ENCODE data around the gene CRELD2. TPM values are rescaled to one million over a fixed set of nuclear protein-coding genes. Genes with fewer than 3 reads are reported as not detected.

Gene CRELD2
- total RNA-seq, 1 donor from 2014 or later: 56.6 TPM

- no peak for DNase-seq (ENCODE audit: low spot score)
These were observed 11.7 kb downstream of the CRELD2 start for GRCh38 chr22:49929994-49930575.

- peak; percentile 86 for DNase-seq (ENCODE audit: low spot score)
These were observed 12.4 kb downstream of the CRELD2 start for GRCh38 chr22:49930596-49931412.

- no peak for DNase-seq (ENCODE audit: low spot score)
These were observed 15.1 kb downstream of the CRELD2 start for GRCh38 chr22:49933236-49934159.

- DNase-seq (ENCODE audit: low spot score): no peak
These were observed 15.9 kb downstream of the CRELD2 start for GRCh38 chr22:49934160-49934890.

GRCh38 chr22:49934891-49935557 lies 16.6 kb downstream of the CRELD2 start:
- peak; percentile 61 for DNase-seq (ENCODE audit: low spot score)

- no peak for DNase-seq (ENCODE audit: low spot score)
These were observed 17.1 kb downstream of the CRELD2 start for GRCh38 chr22:49935561-49935960.

- peak; percentile 79 for DNase-seq (ENCODE audit: low spot score)
These were observed 17.9 kb downstream of the CRELD2 start for GRCh38 chr22:49936018-49936972.

- DNase-seq (ENCODE audit: low spot score): no peak
These were observed 18.7 kb downstream of the CRELD2 start for GRCh38 chr22:49936973-49937757.

GRCh38 chr22:49937758-49938564 lies 19.5 kb downstream of the CRELD2 start:
- DNase-seq (ENCODE audit: low spot score): no peak

GRCh38 chr22:49938565-49939136 lies 20.2 kb downstream of the CRELD2 start:
- no peak for DNase-seq (ENCODE audit: low spot score)

- no peak for DNase-seq (ENCODE audit: low spot score)
These were observed 23.3 kb downstream of the CRELD2 start for GRCh38 chr22:49941507-49942316.

GRCh38 chr22:49942565-49943404 lies 24.4 kb downstream of the CRELD2 start:
- no peak for DNase-seq (ENCODE audit: low spot score)

- no peak for DNase-seq (ENCODE audit: low spot score)
These were observed 25.0 kb downstream of the CRELD2 start for GRCh38 chr22:49943405-49943765.

GRCh38 chr22:49943771-49944398 lies 25.5 kb downstream of the CRELD2 start:
- no peak for DNase-seq (ENCODE audit: low spot score)

- no peak for DNase-seq (ENCODE audit: low spot score)
These were observed 26.0 kb downstream of the CRELD2 start for GRCh38 chr22:49944399-49944891.
